ENCODE results near the gene SEMA3E.
"Not testable (repeated sequence)": the region's sequence is repeated elsewhere in the genome, so short reads cannot be mapped to it uniquely, and the experiment has no call there.

The SEMA3E gene

DNA sequence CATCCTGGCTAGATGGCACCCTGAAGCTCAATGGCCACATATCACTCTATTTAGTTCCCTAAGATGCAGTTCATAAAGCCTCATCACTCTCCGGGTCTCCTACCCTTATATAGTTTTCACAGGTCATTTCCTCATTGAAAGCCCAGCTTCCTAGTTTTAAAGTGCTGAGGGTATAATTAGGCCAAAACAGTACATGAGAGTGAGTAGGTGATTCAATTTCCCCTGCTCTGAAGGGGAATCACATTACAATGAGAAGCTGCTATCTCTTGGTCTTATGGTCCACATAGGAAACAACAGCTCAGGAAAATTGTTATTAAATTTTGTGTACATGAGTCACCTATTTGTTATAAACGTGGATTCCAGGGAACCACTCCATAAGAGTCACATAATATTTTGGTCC lies 162.0 kb downstream of the SEMA3E start:
- DNase-seq (ENCODE audit: low read depth, low spot score): no peak

DNA sequence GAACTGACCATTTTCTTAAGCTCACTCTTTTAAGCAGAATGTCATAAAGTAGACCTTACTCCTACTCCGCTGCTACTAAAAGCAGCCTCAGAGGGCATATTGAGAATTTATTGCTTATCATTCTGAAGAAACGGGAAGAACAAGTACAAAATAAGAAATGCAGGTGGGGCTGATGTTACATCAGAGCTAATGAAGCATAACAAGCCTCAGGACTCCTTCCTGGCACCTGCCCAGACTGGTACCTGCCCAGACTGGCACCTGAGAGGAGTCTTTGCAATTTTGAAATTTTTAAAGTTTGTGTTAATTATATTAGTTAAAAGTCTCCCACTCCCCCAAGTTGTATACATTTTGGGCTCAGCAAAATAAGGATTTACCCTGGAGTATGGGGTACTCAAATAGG lies 162.4 kb downstream of the SEMA3E start:
- no peak for DNase-seq (ENCODE audit: low read depth, low spot score)

DNA sequence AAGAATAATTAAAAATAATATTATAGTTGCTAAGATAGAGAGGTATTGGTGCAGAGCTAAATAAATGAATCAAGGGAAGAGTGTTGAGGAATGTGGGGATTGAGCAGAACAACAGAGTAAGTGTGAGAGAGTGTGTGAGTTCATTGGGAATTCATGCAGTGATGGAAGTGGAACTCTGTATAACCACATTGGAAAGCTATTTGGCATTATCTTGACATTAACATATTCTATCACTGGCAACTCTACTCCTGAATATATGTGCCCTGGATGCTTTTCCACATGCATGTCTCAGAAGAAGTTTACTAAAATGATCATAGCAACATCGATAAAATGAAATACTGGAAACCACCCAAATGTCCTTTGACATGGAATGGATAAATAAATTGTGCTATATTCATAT lies 164.1 kb downstream of the SEMA3E start:
- no peak for DNase-seq (ENCODE audit: low read depth, low spot score)

DNA sequence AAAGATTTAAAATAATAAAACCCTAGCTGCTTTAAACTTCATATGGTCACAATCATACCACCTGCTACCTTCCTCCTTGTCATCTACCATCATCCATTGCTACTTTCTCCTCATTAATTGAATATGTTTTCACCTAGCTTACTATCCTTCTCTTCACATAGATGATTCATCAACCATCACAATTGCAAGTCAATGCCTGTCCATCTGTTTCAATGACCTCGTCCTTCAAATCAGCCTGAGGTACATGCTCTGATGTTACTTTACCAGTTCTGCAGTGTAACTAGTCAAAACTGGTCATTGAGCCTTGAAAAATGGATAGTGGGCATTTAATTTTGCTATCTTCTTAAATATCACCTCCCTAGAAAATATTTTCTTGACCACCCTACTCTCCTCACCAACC lies 164.7 kb downstream of the SEMA3E start:
- no peak for DNase-seq (ENCODE audit: low read depth, low spot score)

DNA sequence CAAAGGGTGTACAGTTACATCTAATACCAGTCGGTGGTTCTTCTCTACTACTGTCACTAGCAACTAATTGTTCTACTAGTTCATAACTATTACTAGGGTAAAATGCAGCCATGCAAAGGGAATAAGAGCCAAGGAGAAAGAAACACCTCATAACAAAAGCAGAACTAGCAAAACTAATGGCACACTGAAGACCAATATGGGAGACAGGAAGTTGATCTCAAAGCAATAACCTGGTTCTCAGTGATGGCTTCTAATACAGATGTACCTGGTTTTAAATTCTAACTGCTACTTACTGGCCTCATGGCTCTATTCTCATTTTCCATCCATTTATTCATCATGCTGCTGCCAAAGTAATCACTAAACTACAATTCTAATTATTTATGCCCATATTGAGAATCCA lies 170.3 kb downstream of the SEMA3E start:
- DNase-seq (ENCODE audit: low read depth, low spot score): no peak

DNA sequence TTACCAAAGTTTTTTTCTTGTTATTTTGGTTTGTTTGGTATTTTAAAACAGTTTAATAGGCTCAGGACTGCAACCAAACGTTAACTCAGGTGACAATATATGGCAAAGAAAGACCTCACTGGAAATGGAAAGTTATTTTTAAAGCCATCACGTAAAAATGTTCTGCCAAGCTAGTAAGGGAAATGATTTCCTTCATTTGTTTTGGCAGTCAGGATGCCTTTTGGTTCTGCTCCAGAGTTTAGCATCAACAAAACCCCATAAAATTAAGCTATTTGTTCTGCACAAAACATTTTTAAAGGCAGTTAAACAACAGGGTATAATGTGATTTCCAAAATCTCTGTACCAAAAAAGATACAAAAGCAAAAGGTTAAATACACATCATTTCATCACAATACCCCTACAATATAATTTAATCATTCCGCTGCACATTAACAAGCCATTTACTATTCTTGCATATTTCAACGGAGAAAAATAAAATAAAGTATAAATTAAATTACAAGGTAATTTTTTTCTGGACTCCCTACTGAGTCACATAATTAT lies 172.4 kb downstream of the SEMA3E start:
- peak; percentile 30 for DNase-seq (ENCODE audit: low read depth, low spot score)

DNA sequence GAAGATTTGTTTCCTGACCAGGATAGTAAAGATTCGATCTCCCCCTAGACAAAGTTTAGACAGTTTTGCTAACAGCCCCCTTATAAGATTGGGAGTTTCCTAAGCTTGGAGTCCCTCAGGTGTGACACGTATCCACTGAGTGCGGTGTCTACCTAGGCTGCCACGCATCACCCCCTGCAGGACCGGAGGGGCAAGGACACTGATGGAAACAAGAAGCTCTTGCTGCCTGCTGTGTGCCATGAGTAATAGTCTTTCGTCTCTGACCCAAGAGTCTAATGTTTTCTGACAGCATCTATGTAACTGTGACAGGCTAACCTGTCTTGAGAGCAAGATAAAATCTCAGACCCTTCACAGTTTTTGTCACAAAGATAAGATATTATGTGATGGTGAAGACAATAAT lies 173.5 kb downstream of the SEMA3E start:
- DNase-seq (ENCODE audit: low read depth, low spot score): no peak

DNA sequence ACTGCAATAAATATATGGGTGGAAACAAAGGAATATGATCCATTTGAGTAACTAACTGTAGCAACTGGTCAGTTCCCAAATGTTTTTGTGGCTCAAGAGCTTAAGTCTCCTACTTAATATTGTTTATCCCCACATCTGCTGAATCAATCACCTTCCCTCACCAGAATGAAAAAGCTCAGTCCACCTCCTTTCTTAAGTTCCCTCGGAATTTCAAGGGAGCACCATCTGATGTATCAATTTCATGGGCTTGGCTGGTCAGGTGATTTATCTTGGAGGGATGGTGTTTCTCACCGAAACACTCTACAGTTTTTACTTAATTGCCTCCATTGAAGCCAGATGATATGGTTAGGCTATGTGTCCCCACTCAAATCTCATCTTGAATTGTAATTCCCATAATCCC lies 176.6 kb downstream of the SEMA3E start:
- no peak for DNase-seq (ENCODE audit: low read depth, low spot score)

DNA sequence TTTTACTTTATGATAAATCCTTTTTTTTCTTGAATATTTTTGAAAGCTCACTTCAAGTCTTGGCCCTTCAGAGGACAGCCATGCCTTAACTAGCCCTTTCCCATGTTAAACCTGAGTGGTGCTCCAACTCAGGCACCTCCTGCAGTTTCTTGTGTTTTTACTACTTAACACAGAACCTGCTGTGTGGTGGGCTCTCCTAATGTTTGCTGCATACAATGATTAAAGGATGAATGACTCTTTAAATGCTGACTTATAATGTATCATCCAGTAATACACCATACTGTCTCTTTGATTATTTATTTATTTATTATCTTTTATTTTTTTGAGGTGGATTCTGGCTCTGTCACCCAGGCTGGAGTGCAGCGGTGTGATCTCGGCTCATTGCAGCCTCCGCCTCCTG lies 179.4 kb downstream of the SEMA3E start:
- DNase-seq (ENCODE audit: low read depth, low spot score): peak; percentile 8

DNA sequence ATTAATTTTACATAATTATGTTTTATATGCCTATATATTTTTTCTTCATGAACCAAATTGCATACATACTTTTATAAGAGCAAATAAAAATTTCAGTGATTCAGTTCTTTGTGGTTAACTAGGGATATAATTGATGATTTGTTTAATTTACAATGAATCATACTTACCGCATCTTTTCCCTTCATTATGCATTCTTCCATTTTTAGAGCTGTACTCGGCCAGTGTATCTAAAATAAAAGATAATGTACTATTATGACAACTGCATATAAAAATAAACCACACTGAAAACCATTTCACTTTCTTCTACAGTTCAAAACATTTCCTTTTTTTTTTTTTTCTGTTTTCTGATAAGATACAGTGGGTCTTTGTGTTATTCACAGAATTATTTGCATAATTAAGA lies 179.9 kb downstream of the SEMA3E start:
- peak; percentile 19 for DNase-seq (ENCODE audit: low read depth, low spot score)

DNA sequence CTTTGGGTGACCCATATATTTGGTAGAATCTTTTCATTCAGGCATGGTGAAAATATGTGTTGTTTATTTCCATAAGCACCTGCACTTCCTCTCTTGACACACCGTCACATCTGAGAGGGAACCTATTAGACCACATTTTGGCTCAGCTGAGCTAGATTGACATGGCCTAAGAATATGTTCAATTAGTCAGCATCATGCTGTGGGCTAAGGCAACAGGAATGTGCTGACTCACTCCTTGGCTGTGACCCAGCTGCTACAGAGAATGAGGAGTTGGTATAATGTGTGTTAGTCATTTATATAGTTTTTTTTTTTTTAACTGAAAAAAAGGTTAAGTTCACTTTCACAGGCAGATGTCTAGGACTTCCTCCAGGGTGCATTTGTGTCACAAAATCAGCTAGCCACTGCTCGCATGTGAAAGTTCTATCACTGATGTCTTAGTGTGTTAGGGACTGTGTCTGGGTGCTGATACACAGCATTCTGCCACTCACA lies 180.6 kb downstream of the SEMA3E start:
- DNase-seq (ENCODE audit: low read depth, low spot score): peak; percentile 99

DNA sequence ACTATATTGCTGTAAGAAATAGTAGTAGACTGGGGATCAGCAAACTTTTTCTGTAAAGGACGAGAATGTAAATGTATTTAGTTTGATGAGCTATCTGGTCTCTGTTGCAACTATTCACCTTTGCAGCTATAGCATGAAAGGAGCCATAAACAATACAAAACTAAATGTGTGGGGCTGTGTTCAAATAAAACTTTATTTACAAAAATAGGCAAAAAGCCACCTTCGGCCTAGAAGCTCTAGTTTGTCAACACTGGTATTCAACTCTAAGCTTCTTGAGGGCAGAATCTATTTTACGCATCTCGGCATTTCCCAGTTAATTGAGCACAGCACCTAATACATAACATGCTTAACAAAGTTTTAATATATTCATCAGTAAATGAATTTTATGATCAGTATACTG lies 181.4 kb downstream of the SEMA3E start:
- no peak for DNase-seq (ENCODE audit: low read depth, low spot score)

DNA sequence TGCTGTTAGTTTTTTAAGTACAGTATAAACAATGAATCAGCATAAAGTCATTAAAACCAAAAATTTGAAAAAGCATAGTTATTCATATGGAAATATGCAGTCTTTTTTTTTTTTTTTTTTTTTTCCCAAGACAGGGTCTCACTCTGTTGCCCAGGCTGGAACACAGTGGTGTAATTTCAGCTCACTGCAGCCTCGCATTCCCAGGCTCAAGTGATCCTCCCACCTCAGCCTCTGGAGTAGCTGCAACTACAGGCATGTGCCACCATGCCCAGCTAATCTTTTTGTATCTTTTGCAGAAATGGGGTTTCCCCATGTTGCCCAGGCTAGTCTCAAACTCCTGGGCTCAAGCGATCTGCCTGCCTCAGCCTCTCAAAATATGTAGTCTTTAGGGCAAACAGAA lies 182.0 kb downstream of the SEMA3E start:
- DNase-seq (ENCODE audit: low read depth, low spot score): no peak

DNA sequence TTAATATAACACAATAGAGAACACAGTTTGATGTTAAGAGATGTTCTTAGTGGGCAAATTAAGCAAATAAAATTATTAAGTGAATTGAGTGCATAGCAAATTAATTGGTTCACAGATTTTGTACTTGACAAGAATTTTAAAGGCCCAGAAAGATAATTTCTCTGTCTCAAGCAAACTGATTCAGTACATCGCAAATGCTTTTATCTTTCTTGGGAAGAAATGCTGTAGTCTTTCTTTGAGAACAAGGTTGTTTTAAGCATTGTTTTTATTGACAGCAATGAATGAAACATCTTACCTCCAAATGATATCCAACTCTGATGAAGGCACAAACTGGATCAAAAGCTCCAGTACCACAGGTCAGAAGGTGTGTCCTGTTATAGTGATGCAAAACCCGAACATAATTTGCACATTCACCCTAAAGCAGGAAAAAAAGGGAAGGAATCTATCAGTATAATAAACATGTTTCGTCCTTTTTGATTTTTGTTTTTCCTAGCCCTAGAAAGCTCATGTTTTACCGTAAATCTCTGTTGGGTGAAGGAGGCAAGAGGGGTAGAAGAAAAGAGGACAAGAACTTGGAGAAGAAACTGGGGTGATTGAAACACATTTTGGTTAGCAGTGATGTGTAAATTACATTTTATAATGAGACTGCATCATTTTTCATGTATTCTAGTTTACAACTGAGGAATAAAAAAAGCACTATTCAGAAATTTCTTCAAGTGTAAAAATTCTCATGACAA lies 182.6 kb downstream of the SEMA3E start:
- DNase-seq (ENCODE audit: low read depth, low spot score): no peak

DNA sequence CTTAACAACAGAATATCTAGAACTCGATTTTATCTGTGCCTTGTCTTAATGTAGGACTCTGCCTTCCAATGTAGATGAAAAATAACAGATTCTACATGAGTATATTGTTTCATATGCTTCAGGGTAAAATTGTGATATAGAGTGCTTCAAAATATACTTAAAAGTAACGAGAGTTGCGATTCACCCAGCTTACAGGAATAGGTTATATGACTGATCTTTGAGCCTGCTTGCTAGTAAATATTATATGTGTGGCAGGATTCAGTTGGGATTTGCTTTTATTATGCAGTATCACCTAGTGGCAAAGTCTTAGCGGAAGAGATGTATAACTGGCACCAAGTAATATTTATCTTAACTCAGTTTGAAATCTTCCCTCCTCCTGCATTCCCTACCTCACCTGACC lies 183.3 kb downstream of the SEMA3E start:
- no peak for DNase-seq (ENCODE audit: low read depth, low spot score)

DNA sequence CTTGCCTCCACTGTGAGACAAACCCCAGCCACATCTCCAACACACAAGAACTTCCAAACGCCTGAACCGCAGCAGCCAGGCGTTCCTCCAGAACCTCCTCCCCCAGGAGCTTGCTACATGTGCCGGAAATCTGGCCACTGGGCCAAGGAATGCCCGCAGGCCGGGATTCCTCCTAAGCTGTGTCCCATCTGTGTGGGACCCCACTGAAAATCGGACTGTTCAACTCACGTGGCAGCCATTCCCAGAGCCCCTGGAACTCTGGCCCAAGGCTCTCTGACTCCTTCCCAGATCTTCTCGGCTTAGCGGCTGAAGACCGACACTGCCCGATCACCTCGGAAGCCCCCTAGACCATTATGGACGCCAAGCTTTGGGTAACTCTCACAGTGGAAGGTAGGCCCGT lies 187.1 kb downstream of the SEMA3E start:
- not testable (repeated sequence) for DNase-seq (ENCODE audit: low read depth, low spot score)

DNA sequence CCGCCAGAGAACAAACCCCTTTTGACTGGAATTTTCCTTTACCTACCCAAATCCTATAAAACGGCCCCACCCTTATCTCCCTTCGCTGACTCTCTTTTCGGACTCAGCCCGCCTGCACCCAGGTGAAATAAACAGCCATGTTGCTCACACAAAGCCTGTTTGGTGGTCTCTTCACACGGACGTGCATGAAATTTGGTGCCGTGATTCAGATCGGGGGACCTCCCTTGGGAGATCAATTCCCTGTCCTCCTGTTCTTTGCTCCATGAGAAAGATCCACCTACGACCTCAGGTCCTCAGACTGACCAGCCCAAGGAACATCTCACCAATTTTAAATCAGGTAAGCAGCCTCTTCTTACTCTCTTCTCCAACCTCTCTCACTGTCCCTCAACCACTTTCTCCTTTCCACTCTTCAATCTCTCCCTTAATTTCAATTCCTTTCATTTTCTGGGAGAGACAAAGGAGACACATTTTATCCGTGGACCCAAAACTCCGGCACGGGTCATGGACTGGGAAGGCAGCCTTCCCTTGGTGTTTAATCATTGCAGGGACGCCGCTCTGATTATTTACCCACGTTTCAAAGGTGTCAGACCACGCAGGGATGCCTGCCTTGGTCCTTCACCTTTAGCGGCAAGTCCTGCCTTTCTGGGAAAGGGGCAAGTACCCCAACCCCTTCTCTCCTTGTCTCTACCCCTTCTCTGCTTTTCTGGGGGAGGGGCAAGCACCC lies 188.8 kb downstream of the SEMA3E start:
- not testable (repeated sequence) for DNase-seq (ENCODE audit: low read depth, low spot score)

DNA sequence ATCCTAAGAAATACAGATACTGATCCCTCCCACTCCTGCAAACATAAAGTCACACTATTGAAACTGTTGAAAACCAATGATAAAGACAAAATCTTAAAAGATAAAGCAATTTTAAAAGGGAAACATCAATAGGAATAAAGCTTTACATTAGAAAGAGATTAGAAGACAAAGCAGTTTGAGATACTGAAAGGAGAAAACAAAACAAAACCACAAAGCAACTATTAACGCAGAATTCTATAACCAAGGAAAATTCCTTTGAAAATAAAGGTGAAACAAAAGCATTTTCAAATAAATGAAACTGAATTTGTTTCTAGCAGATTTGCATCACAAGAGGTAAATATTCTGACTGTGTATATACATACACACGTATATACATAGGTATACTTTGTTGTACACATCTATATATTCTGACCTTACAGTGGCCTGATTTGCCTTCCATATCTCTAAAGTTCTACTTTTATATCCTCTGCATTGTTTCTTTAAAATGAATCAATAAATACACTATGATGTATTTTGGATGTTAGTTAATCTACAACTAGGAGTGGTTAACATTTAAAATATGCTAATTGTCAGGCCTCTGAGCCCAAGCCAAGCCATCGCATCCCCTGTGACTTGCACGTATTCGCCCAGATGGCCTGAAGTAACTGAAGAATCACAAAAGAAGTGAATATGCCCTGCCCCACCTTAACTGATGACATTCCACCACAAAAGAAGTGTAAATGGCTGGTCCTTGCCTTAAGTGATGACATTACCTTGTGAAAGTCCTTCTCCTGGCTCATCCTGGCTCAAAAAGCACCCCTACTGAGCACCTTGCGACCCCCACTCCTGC lies 189.6 kb downstream of the SEMA3E start:
- DNase-seq (ENCODE audit: low read depth, low spot score): not testable (repeated sequence)

DNA sequence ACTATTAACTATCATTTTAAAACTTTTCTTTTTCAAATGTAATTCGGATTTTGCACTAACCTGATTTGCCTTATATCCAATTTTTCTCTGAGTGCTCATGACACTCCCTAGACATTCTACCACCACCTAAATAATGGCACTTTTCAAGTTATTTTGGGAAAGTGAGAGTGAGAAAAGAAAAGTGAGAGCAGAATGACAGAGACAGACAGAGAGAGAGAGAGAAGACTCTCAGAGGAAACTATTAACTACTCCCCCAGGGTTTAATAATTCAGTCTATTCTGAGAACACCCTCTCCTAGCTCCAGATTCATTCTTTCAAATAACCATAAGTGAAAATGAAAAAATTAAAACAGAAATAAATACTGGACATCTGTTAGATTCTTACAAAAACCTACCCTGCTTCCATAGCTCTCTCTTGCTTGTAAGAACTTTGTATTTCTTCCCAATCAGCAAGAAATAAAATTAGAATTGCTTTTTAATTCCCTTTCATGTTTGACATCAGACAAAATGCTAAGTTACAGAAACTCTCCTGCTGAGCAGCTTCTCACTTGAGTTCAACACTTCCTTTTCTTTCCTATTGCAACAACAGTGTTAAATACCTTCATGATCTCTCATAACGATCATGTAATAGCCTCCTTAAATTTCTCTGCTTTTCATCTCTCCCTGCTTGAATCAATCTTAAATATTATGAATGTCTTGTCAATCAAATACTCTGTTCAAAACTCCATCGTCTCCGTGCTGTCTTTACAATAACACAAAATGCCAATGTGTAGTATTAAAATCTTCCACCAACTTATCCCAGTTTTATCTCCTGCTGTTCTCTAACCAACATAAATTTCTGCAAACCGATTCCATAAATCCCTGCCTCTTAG lies 191.7 kb downstream of the SEMA3E start:
- DNase-seq (ENCODE audit: low read depth, low spot score): no peak

DNA sequence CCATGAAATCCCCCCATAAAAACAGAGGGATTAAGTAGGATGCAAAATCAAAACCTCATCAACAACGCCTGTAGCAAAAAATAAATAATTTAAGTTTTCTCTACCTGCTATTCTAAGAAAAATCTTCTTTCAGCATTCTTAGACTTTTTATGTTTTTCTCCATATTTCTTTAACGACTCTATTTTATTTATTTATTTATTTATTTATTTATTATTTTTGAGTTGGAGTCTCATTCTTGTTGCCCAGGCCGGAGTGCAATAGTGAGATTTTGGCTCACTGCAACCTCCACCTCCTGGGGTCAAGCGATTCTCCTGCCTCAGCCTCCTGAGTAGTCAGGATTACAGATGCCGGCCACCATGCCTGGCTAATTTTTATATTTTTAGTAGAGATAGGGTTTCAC lies 192.5 kb downstream of the SEMA3E start:
- DNase-seq (ENCODE audit: low read depth, low spot score): no peak

DNA sequence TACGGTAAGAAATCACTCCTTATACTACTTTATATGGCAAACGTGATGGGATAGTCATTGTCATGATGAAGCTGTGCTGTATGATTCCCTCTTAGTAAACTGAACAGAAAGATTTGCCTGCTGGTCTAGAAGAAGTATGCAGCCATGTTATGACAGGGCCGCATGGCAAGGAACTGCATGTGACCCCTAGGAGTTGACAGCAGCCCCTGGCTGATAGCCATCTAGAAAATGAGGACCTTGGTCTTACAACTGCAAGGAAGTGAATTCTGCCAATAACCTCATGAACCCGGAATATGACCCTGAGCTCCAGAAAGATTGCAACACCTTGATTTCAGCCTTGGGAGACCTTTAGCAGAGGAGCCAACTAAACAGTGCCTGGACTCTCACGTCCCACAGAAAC lies 193.3 kb downstream of the SEMA3E start:
- no peak for DNase-seq (ENCODE audit: low read depth, low spot score)

Measured in astrocyte of the hippocampus (primary cell).